Fibroblast of lung (primary cell): Measurements from ENCODE around the gene URB1. TPM values are rescaled to one million over a fixed set of nuclear protein-coding genes. Genes with fewer than 3 reads are reported as not detected.

Experiments used
- DNase-seq, 2 donors: peaks; one replicate each; pipeline versions ENCODE4 v3.0.0 to v3.0.0-alpha.2; 2010; ENCODE audit warnings: low read depth in 2 of 2
- H2AFZ ChIP-seq: 2 replicates; pipeline ENCODE4 v1.5.1; 2012; ENCODE audit warnings: low read length, control low read depth, inconsistent platforms
- H3K27ac ChIP-seq: 2 replicates; pipeline ENCODE4 v1.5.1; 2011; ENCODE audit warnings: low read length, control low read depth; ENCODE audit not compliant: insufficient read depth
- H3K27me3 ChIP-seq: 2 replicates; pipeline ENCODE4 v1.5.1; 2011; ENCODE audit warnings: mild to moderate bottlenecking, low read length; ENCODE audit not compliant: control insufficient read depth, insufficient read depth
- H3K36me3 ChIP-seq: 2 replicates; pipeline ENCODE4 v1.5.1; 2011; ENCODE audit warnings: low read length; ENCODE audit not compliant: control insufficient read depth, insufficient read depth
- H3K4me1 ChIP-seq: 2 replicates; pipeline ENCODE4 v1.5.1; 2011; ENCODE audit warnings: low read length; ENCODE audit not compliant: control insufficient read depth, insufficient read depth; ENCODE audit errors: extremely low read depth
- H3K4me2 ChIP-seq: 2 replicates; pipeline ENCODE4 v1.5.1; 2011; ENCODE audit warnings: low read length, control low read depth; ENCODE audit not compliant: insufficient read depth; ENCODE audit errors: extremely low read depth
- H3K4me3 ChIP-seq, 4 experiments: fragments of 200-600 bp in 1 of 4; sonication (generic) in 1 of 4; replicated peaks in 1 of 4; 2 replicates each; pipeline ENCODE4 v1.5.1; 2011 to 2016; ENCODE audit warnings: low read length in 4 of 4, low read depth in 3 of 4, mild to moderate bottlenecking in 3 of 4, control low read depth in 2 of 4, inconsistent platforms in 1 of 4, mixed read lengths in 1 of 4; ENCODE audit not compliant: insufficient read depth in 1 of 4; ENCODE audit errors: control extremely low read depth in 1 of 4
- H3K79me2 ChIP-seq: 2 replicates; pipeline ENCODE4 v1.5.1; 2012; ENCODE audit warnings: mild to moderate bottlenecking, low read length, inconsistent platforms; ENCODE audit not compliant: control insufficient read depth, insufficient read depth
- H3K9ac ChIP-seq: 2 replicates; pipeline ENCODE4 v1.5.1; 2011; ENCODE audit warnings: mild to moderate bottlenecking, low read length, control low read depth; ENCODE audit not compliant: insufficient read depth
- H3K9me3 ChIP-seq: 2 replicates; pipeline ENCODE4 v1.5.1; 2012; ENCODE audit warnings: low read depth, low read length; ENCODE audit not compliant: control insufficient read depth, insufficient read depth
- H4K20me1 ChIP-seq: 2 replicates; pipeline ENCODE4 v1.5.1; 2011; ENCODE audit warnings: low read length; ENCODE audit not compliant: control insufficient read depth, insufficient read depth; ENCODE audit errors: extremely low read depth
- EZH2 ChIP-seq: IDR thresholded peaks from 2 replicates; pipeline ENCODE4 v1.5.1; 2012; ENCODE audit warnings: low read length, control low read depth, mild to moderate bottlenecking; ENCODE audit errors: missing control alignments
- polyA plus RNA-seq, 2 donors: library from polyadenylated mRNA; depleted of rRNA in 1 of 2; stranded (reverse) in 1 of 2; unstranded in 1 of 2; fragments of >200 nt; gene quantifications; 2 replicates each; pipeline ENCODE4 v1.2.1, GENCODE V29; 2011 to 2012; ENCODE audit warnings: missing spikeins in 1 of 2
- total RNA-seq: library from RNA; depleted of rRNA; stranded (reverse); fragments of >200 nt; gene quantifications from 2 replicates; pipeline ENCODE4 v1.2.1, GENCODE V29; 2014
- TF ChIP-seq, protein P1 (sequence below), 2 donors: IDR thresholded peaks in 1 of 2; conservative IDR thresholded peaks in 1 of 2; 1 replicate in 1 of 2; 2 replicates in 1 of 2; pipeline ENCODE4 v1.5.1; 2011 to 2012; ENCODE audit warnings: low read length in 2 of 2, control low read depth in 1 of 2, inconsistent platforms in 1 of 2, low read depth in 1 of 2, mild to moderate bottlenecking in 1 of 2

URB1 gene
- total and polyA plus RNA-seq, 2 donors (not counting 1 experiment from before 2014, with no cell fraction given): 4.3 to 17.7 TPM

DNA sequence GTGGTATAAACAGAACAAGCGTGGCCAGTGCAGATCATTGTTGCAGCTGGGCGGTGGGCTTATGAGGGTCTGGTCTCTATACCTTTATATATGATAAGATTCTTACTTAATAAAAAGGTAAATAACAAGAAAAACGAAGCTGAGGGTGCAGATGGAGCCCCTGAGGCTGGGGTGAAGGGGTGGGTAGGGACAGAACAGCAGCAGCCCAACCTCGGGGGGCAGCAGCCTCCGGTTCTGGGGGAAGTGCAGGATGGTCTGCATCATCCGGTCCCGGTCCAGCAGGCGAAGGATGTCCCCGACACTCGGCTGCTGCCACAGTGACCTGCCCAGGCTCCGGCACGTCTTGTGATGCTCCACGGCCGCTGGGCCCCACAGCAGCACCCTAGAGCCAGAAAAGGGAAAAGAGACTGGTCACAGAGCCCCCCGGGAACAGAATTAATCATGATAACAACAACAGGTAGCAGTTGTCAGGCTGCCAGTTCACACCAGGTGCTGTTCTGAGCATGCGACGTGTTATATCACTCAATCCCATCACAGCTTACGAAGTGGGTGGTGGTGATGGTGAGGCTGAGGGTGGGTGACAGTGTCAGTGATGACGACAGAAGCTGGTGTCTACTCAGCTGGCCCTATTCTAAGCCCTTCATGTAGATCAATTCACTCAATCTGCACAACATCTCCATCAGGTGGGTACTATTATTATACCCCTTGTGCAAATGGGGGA lies 58.7 kb downstream of the URB1 start:
- Histone ChIP-seq H3K27me3 (no peaks in the 10 kb centered on the region), H3K4me2 (no peak overlapping the region), H3K9ac (no peak overlapping the region), H3K9me3 (no peaks in the 10 kb centered on the region), H3K36me3 (peaks cover 25% of the 10 kb centered on the region), H3K79me2 (no peaks in the 10 kb centered on the region), H2AFZ (no peak overlapping the region), H3K4me1 (no peaks in the 10 kb centered on the region), H3K4me3 (no peak overlapping the region), H3K27ac (no peak overlapping the region), H4K20me1 (no peaks in the 10 kb centered on the region)
- TF ChIP-seq EZH2: no peak
- TF ChIP-seq, protein P1, sequence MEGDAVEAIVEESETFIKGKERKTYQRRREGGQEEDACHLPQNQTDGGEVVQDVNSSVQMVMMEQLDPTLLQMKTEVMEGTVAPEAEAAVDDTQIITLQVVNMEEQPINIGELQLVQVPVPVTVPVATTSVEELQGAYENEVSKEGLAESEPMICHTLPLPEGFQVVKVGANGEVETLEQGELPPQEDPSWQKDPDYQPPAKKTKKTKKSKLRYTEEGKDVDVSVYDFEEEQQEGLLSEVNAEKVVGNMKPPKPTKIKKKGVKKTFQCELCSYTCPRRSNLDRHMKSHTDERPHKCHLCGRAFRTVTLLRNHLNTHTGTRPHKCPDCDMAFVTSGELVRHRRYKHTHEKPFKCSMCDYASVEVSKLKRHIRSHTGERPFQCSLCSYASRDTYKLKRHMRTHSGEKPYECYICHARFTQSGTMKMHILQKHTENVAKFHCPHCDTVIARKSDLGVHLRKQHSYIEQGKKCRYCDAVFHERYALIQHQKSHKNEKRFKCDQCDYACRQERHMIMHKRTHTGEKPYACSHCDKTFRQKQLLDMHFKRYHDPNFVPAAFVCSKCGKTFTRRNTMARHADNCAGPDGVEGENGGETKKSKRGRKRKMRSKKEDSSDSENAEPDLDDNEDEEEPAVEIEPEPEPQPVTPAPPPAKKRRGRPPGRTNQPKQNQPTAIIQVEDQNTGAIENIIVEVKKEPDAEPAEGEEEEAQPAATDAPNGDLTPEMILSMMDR (conservative IDR thresholded peaks at IDR 0.05 in 1 of 2, IDR thresholded peaks at IDR 0.05 in 1 of 2; ENCODE audit: low read depth in 1 of 2, low read length in 2 of 2): no peak
- DNase-seq: no peak

DNA sequence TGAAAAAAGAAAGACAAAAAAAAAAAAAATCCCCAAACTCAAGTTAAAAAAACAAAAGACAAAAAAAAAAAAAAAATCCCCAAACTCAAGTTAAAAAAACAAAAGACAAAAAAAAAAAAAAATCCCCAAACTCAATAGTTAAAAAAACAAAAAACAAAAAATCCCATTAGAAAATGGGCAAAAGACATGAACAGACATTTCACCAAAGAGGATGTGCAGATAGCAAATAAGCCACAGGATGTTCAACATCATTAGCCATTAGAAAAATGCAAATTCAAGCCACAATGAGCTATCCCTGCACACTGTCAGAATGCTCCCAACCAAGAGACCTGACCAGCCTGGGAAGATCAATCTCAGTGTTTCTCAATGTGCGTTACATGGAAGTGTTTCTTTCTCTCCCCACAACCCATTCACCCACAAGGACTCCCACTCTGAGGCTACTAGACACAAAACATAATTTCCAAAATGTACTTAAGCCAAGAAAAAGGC lies 60.3 kb downstream of the URB1 start:
- Histone ChIP-seq H3K9ac (no peak overlapping the region), H3K79me2 (no peaks in the 10 kb centered on the region), H4K20me1 (no peaks in the 10 kb centered on the region), H3K27ac (no peak overlapping the region), H3K27me3 (no peaks in the 10 kb centered on the region), H3K9me3 (no peaks in the 10 kb centered on the region), H3K4me3 (no peak overlapping the region), H3K4me1 (no peaks in the 10 kb centered on the region), H3K4me2 (no peak overlapping the region), H2AFZ (no peak overlapping the region), H3K36me3 (peaks cover 20% of the 10 kb centered on the region)
- DNase-seq: peak in 1 of 2 donors; percentile 10
- TF ChIP-seq, protein P1 (conservative IDR thresholded peaks at IDR 0.05 in 1 of 2, IDR thresholded peaks at IDR 0.05 in 1 of 2; ENCODE audit: low read depth in 1 of 2, low read length in 2 of 2): no peak
- no peak for TF ChIP-seq EZH2

DNA sequence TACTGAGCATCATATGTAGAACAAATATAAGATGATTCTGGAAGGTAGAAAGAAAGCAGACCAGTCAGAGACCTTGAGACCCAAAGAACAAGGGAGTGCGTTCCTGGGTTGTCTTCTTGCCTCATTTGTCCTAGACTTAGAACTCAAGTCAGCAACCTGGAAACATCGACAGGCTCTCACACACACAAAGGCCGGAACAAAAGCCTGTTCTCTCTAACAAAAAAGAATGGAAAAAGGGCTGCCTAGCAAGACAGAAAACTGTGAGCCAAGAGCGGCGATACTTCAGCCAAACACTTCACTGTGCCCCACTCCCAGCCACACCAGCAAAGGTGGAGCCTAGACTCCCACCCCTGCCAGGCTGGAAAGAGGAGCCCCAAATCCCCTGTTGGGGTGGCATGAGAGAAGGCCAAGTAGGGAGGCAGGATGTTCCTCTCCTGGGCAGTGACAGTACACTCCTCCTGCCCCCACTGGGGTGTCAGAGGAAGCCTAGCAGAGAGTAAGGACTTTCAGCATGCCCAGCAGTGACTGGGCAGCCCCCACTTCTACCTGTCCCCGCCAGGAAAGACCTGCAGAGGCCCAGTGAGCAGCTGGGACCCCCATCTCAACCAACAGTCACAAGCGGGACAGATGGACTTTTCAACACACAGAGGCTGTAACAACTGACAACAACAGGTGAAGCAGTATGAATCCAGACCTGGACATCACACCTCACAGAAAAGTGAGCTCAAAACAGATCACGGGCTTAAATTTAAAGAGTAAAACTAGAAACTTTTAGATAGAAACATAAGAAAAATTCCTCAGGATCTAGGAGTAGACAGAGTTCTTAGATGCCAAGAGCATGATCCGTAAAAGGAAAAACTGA lies 61.1 kb downstream of the URB1 start:
- Histone ChIP-seq H3K9ac (no peak overlapping the region), H3K4me1 (no peaks in the 10 kb centered on the region), H3K36me3 (peaks cover 20% of the 10 kb centered on the region), H4K20me1 (no peaks in the 10 kb centered on the region), H3K27ac (no peak overlapping the region), H3K79me2 (no peaks in the 10 kb centered on the region), H3K4me3 (no peak overlapping the region), H2AFZ (no peak overlapping the region), H3K9me3 (no peaks in the 10 kb centered on the region), H3K4me2 (no peak overlapping the region), H3K27me3 (no peaks in the 10 kb centered on the region)
- no peak for DNase-seq
- TF ChIP-seq, protein P1 (conservative IDR thresholded peaks at IDR 0.05 in 1 of 2, IDR thresholded peaks at IDR 0.05 in 1 of 2; ENCODE audit: low read depth in 1 of 2, low read length in 2 of 2): no peak
- TF ChIP-seq EZH2: no peak
